Measurements from ENCODE around the gene ZNF280D.

The ZNF280D gene

GRCh38 chr15:56628893-56629532 is 104.3 kb downstream of the ZNF280D start:
- no peak for DNase-seq

- DNase-seq: no peak
Observed at GRCh38 chr15:56619887-56620286, 113.4 kb downstream of the ZNF280D start.

- no peak for DNase-seq
Observed at GRCh38 chr15:56617628-56618027, 115.7 kb downstream of the ZNF280D start.

GRCh38 chr15:56616551-56616950 is 116.8 kb downstream of the ZNF280D start:
- no peak for DNase-seq

GRCh38 chr15:56613811-56614210 is 119.5 kb downstream of the ZNF280D start:
- no peak for DNase-seq

- no peak for DNase-seq
Observed at GRCh38 chr15:56608993-56609392, 124.3 kb downstream of the ZNF280D start.

GRCh38 chr15:56608140-56608778 is 125.0 kb downstream of the ZNF280D start:
- DNase-seq: no peak

GRCh38 chr15:56602253-56602652 is 131.1 kb downstream of the ZNF280D start:
- no peak for DNase-seq

GRCh38 chr15:56600380-56600779 is 132.9 kb downstream of the ZNF280D start:
- DNase-seq: no peak

GRCh38 chr15:56598991-56599390 is 134.3 kb downstream of the ZNF280D start:
- no peak for DNase-seq

- DNase-seq: no peak
Observed at GRCh38 chr15:56587686-56588085, 145.6 kb downstream of the ZNF280D start.

GRCh38 chr15:56586206-56586605 is 147.1 kb downstream of the ZNF280D start:
- no peak for DNase-seq

- no peak for DNase-seq
Observed at GRCh38 chr15:56582785-56583184, 150.5 kb downstream of the ZNF280D start.
